GM20000 (cell line): ENCODE results near the gene TMEM51.

ENCODE experiments used
- DNase-seq: peaks from one replicate; pipeline ENCODE4 v3.0.0; 2012; ENCODE audit warnings: low spot score
- TF ChIP-seq, protein P1 (sequence below): IDR thresholded peaks from 2 replicates; pipeline ENCODE4 v1.5.1; 2012; ENCODE audit warnings: mild to moderate bottlenecking, control low read depth; ENCODE audit errors: extremely low read depth, missing control alignments

Gene TMEM51

DNA sequence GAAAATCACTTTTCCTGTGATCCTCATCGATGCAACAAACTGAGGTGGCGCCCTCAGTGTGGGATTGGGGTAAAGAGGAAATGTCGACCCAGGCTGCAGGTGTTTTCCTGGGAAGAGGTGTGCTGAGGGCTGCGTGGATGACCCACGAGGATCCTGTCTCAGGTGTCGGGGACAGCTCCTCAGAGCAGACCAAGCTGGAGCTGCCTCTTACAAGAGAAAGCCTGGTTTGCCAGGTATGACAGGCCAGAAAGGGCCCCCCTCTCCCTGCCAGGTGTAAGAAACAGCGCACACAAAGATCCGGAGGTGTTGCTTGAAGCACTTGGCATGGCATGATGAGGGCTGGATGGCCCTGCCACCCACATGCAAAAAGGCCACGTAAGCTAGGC, 106.1 kb downstream of the TMEM51 start:
- no peak for DNase-seq
- TF ChIP-seq, protein P1, sequence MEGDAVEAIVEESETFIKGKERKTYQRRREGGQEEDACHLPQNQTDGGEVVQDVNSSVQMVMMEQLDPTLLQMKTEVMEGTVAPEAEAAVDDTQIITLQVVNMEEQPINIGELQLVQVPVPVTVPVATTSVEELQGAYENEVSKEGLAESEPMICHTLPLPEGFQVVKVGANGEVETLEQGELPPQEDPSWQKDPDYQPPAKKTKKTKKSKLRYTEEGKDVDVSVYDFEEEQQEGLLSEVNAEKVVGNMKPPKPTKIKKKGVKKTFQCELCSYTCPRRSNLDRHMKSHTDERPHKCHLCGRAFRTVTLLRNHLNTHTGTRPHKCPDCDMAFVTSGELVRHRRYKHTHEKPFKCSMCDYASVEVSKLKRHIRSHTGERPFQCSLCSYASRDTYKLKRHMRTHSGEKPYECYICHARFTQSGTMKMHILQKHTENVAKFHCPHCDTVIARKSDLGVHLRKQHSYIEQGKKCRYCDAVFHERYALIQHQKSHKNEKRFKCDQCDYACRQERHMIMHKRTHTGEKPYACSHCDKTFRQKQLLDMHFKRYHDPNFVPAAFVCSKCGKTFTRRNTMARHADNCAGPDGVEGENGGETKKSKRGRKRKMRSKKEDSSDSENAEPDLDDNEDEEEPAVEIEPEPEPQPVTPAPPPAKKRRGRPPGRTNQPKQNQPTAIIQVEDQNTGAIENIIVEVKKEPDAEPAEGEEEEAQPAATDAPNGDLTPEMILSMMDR = no peak

DNA sequence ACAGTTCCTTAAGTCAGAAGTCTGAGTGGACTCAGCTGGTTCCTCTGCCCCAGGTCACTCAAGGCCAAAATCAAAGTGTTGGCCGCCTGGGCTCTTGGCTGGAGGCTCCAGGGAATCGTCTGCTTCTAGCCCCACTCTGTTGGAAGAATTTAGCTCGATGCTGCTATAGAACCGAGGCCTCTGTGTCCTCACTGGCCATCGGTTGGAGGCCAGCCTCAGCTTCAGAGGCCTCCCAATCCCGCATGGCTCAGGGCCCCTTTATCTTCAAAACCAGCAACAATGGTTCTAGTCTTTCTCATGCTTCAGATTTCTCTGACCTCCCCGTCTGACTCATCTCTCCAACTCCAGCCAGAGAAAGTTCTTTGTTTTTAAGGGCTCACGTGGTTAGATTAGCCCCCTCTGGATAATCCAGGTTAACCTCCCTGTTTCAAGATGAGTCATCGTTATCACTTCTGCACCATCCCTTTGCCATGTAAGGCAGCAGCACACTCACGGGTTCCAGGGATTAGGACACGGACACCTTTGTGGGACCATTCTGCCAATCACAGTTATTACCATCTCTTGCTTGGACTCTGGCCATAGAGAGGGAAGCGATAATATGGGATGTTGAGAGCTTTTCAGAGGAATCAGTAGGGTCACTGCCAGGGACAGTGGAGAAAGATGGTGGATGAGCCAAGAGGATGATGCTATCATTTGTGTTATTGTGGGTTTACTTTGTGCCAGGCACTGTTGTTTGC, 107.0 kb downstream of the TMEM51 start:
- TF ChIP-seq, protein P1 = no peak
- no peak for DNase-seq

GRCh38 chr1:15261155-15262002, 107.8 kb downstream of the TMEM51 start:
- no peak for DNase-seq
- TF ChIP-seq, protein P1 = no peak

GRCh38 chr1:15262003-15262377, 108.4 kb downstream of the TMEM51 start:
- TF ChIP-seq, protein P1 = no peak
- DNase-seq = no peak

GRCh38 chr1:15262706-15263105, 109.2 kb downstream of the TMEM51 start:
- TF ChIP-seq, protein P1 = no peak
- DNase-seq = no peak

DNA sequence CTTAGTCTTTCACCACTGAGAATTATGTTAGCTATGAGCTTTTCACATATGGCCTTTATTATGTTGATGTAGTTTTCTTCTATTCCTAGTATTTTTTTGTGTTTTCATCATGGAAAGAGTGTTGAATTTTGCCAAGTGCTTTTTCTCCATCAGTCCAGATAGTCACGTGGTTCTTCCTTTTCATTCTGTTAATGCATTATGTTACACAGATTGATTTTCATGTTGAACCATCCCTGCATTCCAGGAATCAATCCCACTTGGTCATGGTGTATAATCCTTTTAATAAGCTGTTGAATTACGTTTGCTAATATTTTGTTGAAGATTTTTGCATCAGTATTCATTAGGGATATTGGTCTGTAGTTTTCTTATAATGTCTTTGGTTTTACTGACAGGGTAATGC, 111.2 kb downstream of the TMEM51 start:
- TF ChIP-seq, protein P1 = no peak
- no peak for DNase-seq
